Measurements from ENCODE around the gene MRPS35. TPM values are rescaled to one million over a fixed set of nuclear protein-coding genes. Genes with fewer than 3 reads are reported as not detected.
A peak's percentile ranks its signal among the peaks of the same experiment; 100 is the strongest.

The MRPS35 gene
- total RNA-seq, 1 donor from 2014 or later: 59.8 TPM

- H3K9me3 Mint-ChIP-seq: no peaks in the 10 kb centered on the region
- intact Hi-C loops (cut with micrococcal nuclease): no loop called here
- DNase-seq (ENCODE audit: low spot score): no peak
- H3K27ac Mint-ChIP-seq: no peak overlapping the region
- H3K4me1 Mint-ChIP-seq (ENCODE audit: low read depth): no peaks in the 10 kb centered on the region
- H3K4me3 Mint-ChIP-seq: no peak overlapping the region
- H3K36me3 Mint-ChIP-seq (ENCODE audit: low read depth): peaks cover 15% of the 10 kb centered on the region
- no peaks in the 10 kb centered on the region for H3K27me3 Mint-ChIP-seq (ENCODE audit: insufficient read depth)
Observed at GRCh38 chr12:27689558-27690180, 21.0 kb upstream of the MRPS35 start.

GRCh38 chr12:27693403-27693802 lies 17.2 kb upstream of the MRPS35 start:
- no peak overlapping the region for H3K4me3 Mint-ChIP-seq
- H3K9me3 Mint-ChIP-seq: no peaks in the 10 kb centered on the region
- H3K27me3 Mint-ChIP-seq (ENCODE audit: insufficient read depth): no peaks in the 10 kb centered on the region
- no peak for DNase-seq (ENCODE audit: low spot score)
- H3K27ac Mint-ChIP-seq: no peak overlapping the region
- intact Hi-C loops (cut with micrococcal nuclease): no loop called here
- H3K36me3 Mint-ChIP-seq (ENCODE audit: low read depth): peaks cover 7% of the 10 kb centered on the region
- no peaks in the 10 kb centered on the region for H3K4me1 Mint-ChIP-seq (ENCODE audit: low read depth)

GRCh38 chr12:27695556-27696292 lies 14.9 kb upstream of the MRPS35 start:
- intact Hi-C loops (cut with micrococcal nuclease): no loop called here
- Mint-ChIP-seq H3K9me3 (no peaks in the 10 kb centered on the region), H3K4me3 (no peak overlapping the region), H3K4me1 (ENCODE audit: low read depth) (no peaks in the 10 kb centered on the region), H3K27me3 (ENCODE audit: insufficient read depth) (no peaks in the 10 kb centered on the region), H3K36me3 (ENCODE audit: low read depth) (peaks cover 2% of the 10 kb centered on the region), H3K27ac (no peak overlapping the region)
- no peak for DNase-seq (ENCODE audit: low spot score)

- H3K36me3 Mint-ChIP-seq (ENCODE audit: low read depth): peaks cover 2% of the 10 kb centered on the region
- intact Hi-C loops (cut with micrococcal nuclease): no loop called here
- no peaks in the 10 kb centered on the region for H3K9me3 Mint-ChIP-seq
- no peaks in the 10 kb centered on the region for H3K27me3 Mint-ChIP-seq (ENCODE audit: insufficient read depth)
- DNase-seq (ENCODE audit: low spot score): no peak
- no peaks in the 10 kb centered on the region for H3K4me1 Mint-ChIP-seq (ENCODE audit: low read depth)
- no peak within 1 kb of the TSS for H3K4me3 Mint-ChIP-seq
- H3K27ac Mint-ChIP-seq: no peak within 1 kb of the TSS
Observed at GRCh38 chr12:27696293-27696652, 14.4 kb upstream of the MRPS35 start, which contains the start of gene REP15. REP15 (plus strand) TSS chr12:27696447; CDS start chr12:27696563, 116 bp downstream.

GRCh38 chr12:27696864-27697564 lies 13.6 kb upstream of the MRPS35 start:
- no peak overlapping the region for H3K4me3 Mint-ChIP-seq
- H3K36me3 Mint-ChIP-seq (ENCODE audit: low read depth): peaks cover 2% of the 10 kb centered on the region
- no peaks in the 10 kb centered on the region for H3K4me1 Mint-ChIP-seq (ENCODE audit: low read depth)
- H3K27me3 Mint-ChIP-seq (ENCODE audit: insufficient read depth): no peaks in the 10 kb centered on the region
- intact Hi-C loops (cut with micrococcal nuclease): no loop called here
- no peak overlapping the region for H3K27ac Mint-ChIP-seq
- DNase-seq (ENCODE audit: low spot score): no peak
- H3K9me3 Mint-ChIP-seq: no peaks in the 10 kb centered on the region

DNA sequence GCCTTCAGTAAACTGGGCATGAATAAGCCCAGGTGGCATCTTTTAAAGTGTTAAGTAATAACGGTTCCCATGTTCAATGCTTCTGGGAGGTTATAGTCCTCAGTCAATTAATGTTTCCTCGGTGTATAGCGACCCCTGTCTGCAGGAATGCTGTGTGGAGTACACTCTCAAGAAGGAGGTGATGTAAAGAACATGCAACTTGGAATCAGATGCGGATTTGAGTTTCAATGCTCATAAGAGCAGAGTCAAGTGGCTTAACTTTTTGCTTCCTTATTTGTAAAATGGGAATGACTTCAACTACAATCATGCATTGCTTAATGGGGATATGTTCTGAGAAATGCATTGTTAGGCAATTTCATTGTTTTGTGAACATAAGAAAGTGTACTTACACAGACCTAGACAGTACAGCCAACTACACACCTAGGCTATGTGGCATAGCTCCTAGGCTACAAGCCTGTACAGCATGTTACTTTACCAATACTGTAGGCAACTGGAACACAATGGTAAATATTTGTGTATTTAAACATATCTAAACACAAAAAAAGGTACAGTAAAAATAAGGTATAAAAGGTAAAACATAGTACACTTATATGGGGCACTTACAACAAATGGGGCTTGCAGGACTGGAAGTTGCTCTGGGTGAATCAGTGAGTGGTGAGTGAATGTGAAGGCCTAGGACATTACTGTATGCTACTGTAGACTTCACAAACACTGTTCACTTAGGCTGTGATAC lies 6.7 kb upstream of the MRPS35 start:
- DNase-seq (ENCODE audit: low spot score): peak; percentile 62
- Mint-ChIP-seq H3K4me3 (no peak overlapping the region), H3K9me3 (no peaks in the 10 kb centered on the region), H3K4me1 (ENCODE audit: low read depth) (no peaks in the 10 kb centered on the region), H3K27me3 (ENCODE audit: insufficient read depth) (peaks cover 11% of the 10 kb centered on the region), H3K36me3 (ENCODE audit: low read depth) (no peaks in the 10 kb centered on the region), H3K27ac (no peak overlapping the region)
- intact Hi-C loops (cut with micrococcal nuclease): loop anchor here (1.0 to 10.0 kb wide), 5 partner anchors 51 to 849 kb away; no protein-coding TSS in a partner anchor

DNA sequence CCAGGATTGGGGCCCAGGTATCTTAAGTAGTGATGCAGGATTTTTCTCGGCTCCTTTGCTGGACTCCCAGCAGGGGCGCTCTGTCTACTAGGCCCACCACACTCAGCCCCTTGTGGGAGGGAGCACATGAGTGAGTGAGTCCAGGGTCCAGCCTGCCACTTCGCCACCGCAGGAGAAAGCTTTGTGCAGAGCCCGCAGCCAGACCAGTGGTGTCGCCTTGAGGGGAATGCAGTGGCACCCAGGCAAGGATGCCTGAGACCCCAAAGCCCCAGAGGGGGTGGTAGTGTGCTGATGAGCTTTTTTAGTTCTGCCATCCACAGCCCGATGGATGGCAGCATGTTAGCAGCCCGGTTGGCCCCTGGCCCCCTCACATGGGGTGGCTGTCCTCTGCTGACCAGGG lies 5.4 kb upstream of the MRPS35 start:
- Mint-ChIP-seq H3K27ac (no peak overlapping the region), H3K36me3 (ENCODE audit: low read depth) (no peaks in the 10 kb centered on the region), H3K4me1 (ENCODE audit: low read depth) (peaks cover 4% of the 10 kb centered on the region), H3K4me3 (no peak overlapping the region), H3K9me3 (no peaks in the 10 kb centered on the region), H3K27me3 (ENCODE audit: insufficient read depth) (peaks cover 14% of the 10 kb centered on the region)
- intact Hi-C loops (cut with micrococcal nuclease): loop anchor here (5.0 to 10.0 kb wide), 2 partner anchors 768 to 850 kb away; partner anchors contain the start of genes FGFR1OP2 and INTS13
- no peak for DNase-seq (ENCODE audit: low spot score)

- Mint-ChIP-seq H3K27ac (no peak overlapping the region), H3K27me3 (ENCODE audit: insufficient read depth) (peaks cover 14% of the 10 kb centered on the region), H3K36me3 (ENCODE audit: low read depth) (peaks cover under 1% of the 10 kb centered on the region), H3K4me1 (ENCODE audit: low read depth) (peaks cover 14% of the 10 kb centered on the region), H3K9me3 (no peaks in the 10 kb centered on the region), H3K4me3 (no peak overlapping the region)
- intact Hi-C loops (cut with micrococcal nuclease): loop anchor here (5.0 to 10.0 kb wide), 2 partner anchors 770 to 852 kb away; partner anchors contain the start of genes FGFR1OP2 and INTS13
- no peak for DNase-seq (ENCODE audit: low spot score)
Observed at GRCh38 chr12:27707216-27707615, 3.4 kb upstream of the MRPS35 start.

GRCh38 chr12:27709212-27709931 lies 1.3 kb upstream of the MRPS35 start:
- Mint-ChIP-seq H3K27ac (no peak overlapping the region), H3K9me3 (no peaks in the 10 kb centered on the region), H3K4me3 (peak overlapping the region; percentile 97), H3K36me3 (ENCODE audit: low read depth) (peaks cover 12% of the 10 kb centered on the region), H3K27me3 (ENCODE audit: insufficient read depth) (peaks cover 12% of the 10 kb centered on the region), H3K4me1 (ENCODE audit: low read depth) (peaks cover 26% of the 10 kb centered on the region)
- intact Hi-C loops (cut with micrococcal nuclease): loop anchor here (5.0 to 10.0 kb wide), 2 partner anchors 772 to 855 kb away; partner anchors contain the start of genes FGFR1OP2 and INTS13
- no peak for DNase-seq (ENCODE audit: low spot score)

DNA sequence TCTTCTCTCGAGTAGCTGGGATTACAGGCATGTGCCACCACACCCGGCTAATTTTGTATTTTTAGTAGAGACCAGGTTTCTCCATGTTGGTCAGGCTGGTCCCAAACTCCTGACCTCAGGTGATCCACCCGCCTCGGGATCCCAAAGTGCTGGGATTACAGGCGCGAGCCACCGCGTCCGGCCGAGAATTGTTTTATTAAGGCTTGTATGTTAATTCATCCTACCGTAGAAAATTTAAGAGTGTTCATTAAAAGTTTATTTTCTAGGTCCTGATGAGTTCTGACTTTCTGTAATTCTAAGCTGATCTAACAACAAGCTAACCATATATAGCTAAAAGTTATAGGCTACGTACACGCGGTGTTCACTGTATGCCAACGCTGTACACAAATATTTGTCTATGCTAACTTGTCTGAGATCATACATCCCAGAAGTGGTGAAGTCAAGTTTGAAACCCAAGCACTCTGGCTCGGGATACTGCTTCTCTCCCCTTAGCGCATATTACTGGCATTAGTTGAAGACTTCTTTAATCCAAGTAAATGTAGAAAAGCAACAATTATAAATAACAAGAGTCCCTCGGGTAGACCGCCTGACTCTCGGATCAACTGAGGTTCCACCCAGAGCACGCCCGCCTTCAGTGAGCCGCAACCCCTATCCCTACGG lies 570 bp upstream of the MRPS35 start:
- H3K9me3 Mint-ChIP-seq: no peaks in the 10 kb centered on the region
- H3K27ac Mint-ChIP-seq: peak overlapping the region; percentile 96
- intact Hi-C loops (cut with micrococcal nuclease): loop anchor here (1.0 to 10.0 kb wide), 10 partner anchors 71 to 1671 kb away; partner anchors contain the start of genes BMAL2, CCDC91, ERGIC2 and FGFR1OP2
- no peak for DNase-seq (ENCODE audit: low spot score)
- H3K27me3 Mint-ChIP-seq (ENCODE audit: insufficient read depth): peaks cover 10% of the 10 kb centered on the region
- peaks cover 26% of the 10 kb centered on the region for H3K4me1 Mint-ChIP-seq (ENCODE audit: low read depth)
- H3K4me3 Mint-ChIP-seq: peak overlapping the region; percentile 97
- H3K36me3 Mint-ChIP-seq (ENCODE audit: low read depth): peaks cover 15% of the 10 kb centered on the region

DNA sequence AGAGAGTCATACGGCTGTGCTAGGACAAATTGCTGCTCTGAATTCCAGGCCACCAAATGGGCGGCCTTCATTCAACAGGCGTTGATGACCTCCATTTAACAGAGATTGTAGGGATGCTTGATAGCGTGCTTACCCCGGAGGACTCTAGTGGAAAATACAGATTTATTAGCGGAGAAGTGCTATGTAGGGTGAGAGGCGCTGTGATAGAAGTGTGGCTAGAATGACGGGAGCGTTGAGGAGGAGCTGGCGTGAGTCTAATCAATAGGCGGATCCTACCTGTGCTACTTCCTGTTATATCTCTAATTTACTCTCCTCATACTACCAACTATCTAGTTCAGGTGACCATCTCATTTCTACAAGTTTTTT lies 668 bp downstream of the MRPS35 start:
- Mint-ChIP-seq H3K4me1 (ENCODE audit: low read depth) (peaks cover 26% of the 10 kb centered on the region), H3K27me3 (ENCODE audit: insufficient read depth) (peaks cover 10% of the 10 kb centered on the region), H3K27ac (peak overlapping the region; percentile 96), H3K36me3 (ENCODE audit: low read depth) (peaks cover 20% of the 10 kb centered on the region), H3K4me3 (peak overlapping the region; percentile 97), H3K9me3 (no peaks in the 10 kb centered on the region)
- DNase-seq (ENCODE audit: low spot score): no peak
- intact Hi-C loops (cut with micrococcal nuclease): loop anchor here (2.0 to 10.0 kb wide), 6 partner anchors 70 to 1670 kb away; partner anchors contain the start of genes BMAL2, CCDC91, ERGIC2 and ITPR2
